GM12865 (cell line): ENCODE data around the gene ATXN1.
A peak's percentile ranks its signal among the peaks of the same experiment; 100 is the strongest.

Experiments used
- DNase-seq: peaks from one replicate; pipeline ENCODE4 v3.0.0; 2010; ENCODE audit warnings: low read depth
- H3K4me3 ChIP-seq: 2 replicates; pipeline ENCODE4 v1.5.1; 2011; ENCODE audit warnings: mild to moderate bottlenecking, low read depth, low read length, control low read depth
- CTCF ChIP-seq: IDR thresholded peaks from 2 replicates; pipeline ENCODE4 v1.5.1; 2011; ENCODE audit warnings: low read length, control low read depth, low read depth, inconsistent platforms; ENCODE audit not compliant: insufficient read depth; ENCODE audit errors: missing control alignments

ATXN1 gene

DNA sequence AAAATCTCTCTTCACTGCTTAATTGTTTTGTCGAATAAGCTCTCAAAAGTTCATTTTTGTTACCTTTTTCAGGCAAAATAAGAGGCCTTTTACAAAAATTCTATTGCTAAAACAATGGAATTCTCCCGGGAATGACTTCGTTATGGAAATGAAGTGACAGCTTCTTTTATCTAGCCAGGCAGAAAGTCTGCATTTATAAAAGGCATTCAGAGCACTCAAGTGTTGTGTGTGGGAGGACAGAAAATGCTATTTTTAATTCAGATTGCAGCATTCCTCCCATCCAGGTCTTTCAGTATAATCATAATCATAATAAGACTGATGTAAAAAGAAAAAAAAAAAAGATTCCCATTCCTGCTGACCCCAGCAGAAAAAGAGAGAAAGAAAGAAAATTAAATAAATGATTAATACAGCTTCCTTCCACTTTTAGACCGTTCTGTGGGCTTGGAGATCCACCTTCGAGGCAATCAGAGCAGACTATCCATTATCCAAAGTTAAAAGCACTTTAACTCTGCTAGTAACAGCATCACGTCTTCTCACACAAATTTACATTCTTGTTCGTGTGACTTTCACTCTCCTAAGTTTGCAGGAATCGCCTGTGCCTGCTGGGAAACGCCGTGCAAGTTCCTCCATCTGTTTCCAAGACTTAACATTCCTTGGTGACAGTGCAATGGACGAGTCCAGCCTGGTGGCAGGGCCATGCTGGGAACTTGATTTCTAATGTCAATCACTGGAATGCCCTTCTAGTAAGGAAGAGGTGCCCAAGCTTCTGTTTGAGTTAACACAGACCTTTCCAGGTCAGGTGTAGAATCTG, 264.1 kb downstream of the ATXN1 start:
- DNase-seq = no peak
- no peak for TF ChIP-seq CTCF
- H3K4me3 ChIP-seq = no peak overlapping the region

GRCh38 chr6:16496210-16496609, 265.1 kb downstream of the ATXN1 start:
- H3K4me3 ChIP-seq = no peak overlapping the region
- no peak for DNase-seq
- no peak for TF ChIP-seq CTCF

- peak; percentile 90 for DNase-seq
- peak overlapping the region; percentile 70 for H3K4me3 ChIP-seq
- TF ChIP-seq CTCF = no peak
Measured at GRCh38 chr6:16494793-16495192, 266.5 kb downstream of the ATXN1 start.

- H3K4me3 ChIP-seq = peak overlapping the region; percentile 70
- DNase-seq = no peak
- no peak for TF ChIP-seq CTCF
Measured at GRCh38 chr6:16493802-16494201, 267.5 kb downstream of the ATXN1 start.

DNA sequence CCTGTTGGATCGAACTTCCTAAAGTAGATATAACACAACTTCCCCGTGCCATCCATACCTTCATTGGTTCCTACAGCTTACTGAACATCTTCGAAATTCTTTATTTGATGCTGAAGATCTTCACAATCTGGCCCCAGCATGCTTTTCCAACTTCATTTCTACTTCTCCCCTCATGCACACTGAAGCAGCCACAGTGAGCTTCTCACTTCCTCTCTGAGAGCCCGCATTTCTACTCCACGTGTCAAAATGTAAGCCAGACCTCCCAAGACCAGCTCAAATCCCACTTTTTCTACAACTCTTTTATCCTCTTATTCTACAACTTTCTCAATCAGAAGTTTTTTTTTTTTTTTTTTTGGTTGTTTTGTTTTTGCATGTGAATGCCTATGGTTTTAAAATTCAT, 268.1 kb downstream of the ATXN1 start:
- peak overlapping the region; percentile 70 for H3K4me3 ChIP-seq
- TF ChIP-seq CTCF = no peak
- peak; percentile 73 for DNase-seq

DNA sequence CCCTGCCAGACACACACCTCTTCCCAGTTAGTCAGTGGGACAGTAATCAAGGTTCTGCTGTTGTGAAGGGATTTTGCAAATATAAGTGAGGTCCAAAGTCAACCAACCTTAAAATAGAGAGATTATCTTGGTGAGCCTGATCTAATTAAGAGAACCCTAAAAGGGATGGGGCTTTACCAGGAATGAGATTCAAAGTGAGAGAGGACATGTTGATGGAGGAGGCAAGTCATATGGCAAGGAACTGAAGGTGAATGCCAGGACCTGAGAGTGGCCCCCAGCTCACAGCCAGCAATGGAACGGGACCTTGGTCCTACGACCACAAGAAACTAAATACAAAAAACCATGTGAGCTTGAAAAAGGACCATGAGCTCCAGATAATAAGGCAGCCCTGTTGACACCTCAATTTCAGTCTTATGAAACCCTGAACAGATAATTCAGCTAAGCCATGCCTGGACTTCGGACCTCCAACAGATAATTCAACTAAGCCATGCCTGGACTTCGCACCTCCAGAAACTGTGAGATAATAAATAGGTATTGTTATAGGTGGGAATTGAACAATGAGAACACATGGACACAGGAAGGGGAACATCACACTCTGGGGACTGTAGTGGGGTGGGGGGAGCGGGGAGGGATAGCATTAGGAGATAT, 269.5 kb downstream of the ATXN1 start:
- peak overlapping the region; percentile 70 for H3K4me3 ChIP-seq
- no peak for DNase-seq
- TF ChIP-seq CTCF = no peak

DNA sequence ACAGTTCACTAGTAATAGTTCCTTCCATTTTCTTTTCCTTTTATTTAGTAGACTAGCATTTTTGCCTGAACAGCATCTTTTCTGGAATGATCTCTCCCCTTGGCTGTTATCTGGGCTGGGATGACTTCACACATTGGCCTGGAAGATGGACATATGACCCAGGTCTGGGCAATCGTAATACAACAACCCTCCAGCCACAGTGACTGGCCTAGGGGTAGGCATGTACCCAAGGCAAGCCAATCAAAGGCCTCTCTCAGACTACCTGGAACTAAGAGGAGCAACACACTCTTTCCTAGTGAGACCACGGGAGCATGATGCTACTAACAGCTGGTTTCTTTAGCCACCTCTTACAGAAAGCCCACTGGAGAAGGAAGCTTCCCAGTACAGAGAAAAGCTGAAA, 270.6 kb downstream of the ATXN1 start:
- no peak for TF ChIP-seq CTCF
- DNase-seq = no peak
- peak overlapping the region; percentile 25 for H3K4me3 ChIP-seq
